ENCODE measurements around the gene S100Z. TPM values are rescaled to one million over a fixed set of nuclear protein-coding genes. Genes with fewer than 3 reads are reported as not detected.
A peak's percentile ranks its signal among the peaks of the same experiment; 100 is the strongest.
"Not testable (repeated sequence)": the region's sequence is repeated elsewhere in the genome, so short reads cannot be mapped to it uniquely, and the experiment has no call there.

S100Z gene
- total RNA-seq (2014; rRNA removed; shearing (Covaris generic)) = 2.0 and 21.2 TPM in 2 replicates

DNA sequence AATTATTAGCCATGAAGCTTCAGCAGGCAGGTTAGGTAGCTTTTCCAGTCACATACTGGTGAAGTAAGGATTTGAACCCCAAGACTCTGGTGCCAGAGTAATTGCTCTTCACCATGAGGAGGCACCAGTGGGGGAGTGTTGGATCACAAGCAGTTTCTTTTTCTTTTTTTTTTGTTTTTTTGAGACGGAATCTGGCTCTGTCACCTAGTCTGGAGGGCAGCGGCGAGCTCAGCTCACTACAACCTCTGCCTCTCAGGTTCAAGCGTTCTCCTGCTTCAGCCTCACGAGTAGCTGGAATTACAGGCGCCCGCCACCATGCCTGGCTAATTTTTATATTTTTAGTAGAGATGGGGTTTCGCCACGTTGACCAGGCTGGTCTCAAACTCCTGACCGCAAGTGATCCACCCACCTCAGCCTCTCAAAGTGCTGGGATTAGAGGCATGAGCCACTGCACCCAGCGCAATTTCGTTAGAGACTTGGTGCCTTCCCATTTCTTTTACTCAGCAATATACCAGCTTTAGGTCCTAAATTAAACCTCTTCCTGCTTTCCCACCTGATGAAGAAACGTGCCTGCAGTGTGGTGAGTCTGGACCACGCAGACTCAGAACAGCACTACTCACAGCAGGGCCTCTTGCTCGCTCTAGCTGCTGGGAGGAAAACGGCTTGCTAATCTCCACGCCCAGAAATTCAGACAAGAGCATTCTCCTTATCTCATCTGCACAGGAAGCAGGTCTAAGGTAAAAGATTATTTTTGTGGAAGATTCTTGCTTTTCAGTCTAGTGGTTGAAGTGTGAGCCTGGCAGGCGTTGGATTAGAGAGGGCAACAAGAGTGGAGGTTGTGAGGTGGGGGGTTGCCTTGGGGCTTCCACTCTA is at the start of gene S100Z:
Gene S100Z, plus strand, starts transcription at position 596 of the 873 bp plus-strand sequence. CDS start 25,346 bp downstream, outside the sequence.
- in situ Hi-C loops (cut with HindIII; ENCODE audit: low sequenced_read_pairs) = no loop called here

DNA sequence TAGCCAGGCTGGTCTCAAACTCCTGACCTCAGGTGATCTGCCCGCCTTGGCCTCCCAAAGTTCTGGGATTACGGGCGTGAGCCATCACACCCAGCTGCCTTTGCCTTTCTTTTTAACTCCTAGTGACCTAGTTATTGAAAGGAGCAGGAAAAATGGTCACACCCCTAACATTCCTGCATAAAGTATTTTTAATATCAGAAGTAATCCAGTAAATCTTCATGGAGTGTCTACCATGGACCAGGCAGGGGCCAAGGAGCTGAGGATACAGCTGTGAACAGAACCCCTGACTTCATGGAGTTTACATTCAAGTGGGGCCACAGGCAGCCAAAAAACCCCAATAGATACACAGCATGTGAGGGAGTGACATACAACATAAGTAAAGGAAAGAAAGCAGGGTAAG is 49.2 kb upstream of the S100Z start:
- no peak for DNase-seq (ENCODE audit: low spot score)
- in situ Hi-C loops (cut with HindIII; ENCODE audit: low sequenced_read_pairs) = no loop called here

More for the DNA sequence above, at the start of gene S100Z:
- no peak for DNase-seq (ENCODE audit: low spot score)

DNA sequence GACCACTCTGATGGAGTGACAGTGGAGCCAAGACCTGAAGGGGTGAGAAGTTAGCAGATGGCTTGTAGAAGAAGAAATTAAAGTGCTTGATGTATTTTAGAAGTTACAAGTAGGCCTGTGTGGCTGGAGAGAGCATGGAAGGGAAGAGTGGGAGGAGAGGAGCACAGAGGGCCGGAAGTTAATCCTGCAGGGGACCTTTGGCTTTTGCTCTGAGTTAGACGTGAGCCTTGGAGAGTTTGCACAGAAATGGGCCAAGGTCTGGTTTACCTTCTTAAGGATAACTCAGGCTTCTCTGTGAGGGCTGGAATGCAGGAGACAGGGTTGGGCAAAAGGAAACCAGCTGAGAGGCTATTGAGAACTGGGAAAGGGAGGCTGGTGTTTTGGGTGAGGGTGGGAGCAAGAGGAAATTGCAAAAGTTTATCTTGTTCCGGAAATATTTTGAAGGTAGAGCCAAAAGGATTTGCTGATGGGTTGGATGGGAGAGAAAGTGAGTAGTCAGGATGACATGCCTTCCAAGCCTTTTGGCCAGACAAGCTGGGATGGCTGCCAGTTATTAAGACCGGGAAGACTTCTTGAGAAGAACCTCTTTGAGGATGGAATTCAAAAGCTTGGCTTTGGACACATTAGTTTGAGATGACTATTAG is 48.5 kb upstream of the S100Z start:
- DNase-seq (ENCODE audit: low spot score) = no peak

DNA sequence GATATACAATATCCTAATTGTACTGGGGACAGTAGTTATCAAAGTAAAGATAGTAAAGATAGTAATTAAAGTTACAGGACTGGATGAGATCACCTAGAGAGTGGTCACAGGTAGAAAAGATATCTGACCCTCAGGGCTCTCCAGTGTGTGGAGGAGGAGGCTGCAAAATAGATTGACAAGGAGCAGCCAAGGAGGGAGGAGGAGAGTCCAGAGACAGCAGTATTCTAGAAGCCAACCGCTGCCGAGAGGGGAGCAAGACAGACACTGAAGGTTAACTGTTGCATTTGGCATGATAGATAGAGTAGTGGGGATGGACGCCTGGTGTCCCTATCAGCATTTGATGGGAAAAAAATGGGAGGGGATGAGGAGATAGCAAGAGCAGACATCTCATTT is 48.0 kb upstream of the S100Z start:
- no peak for DNase-seq (ENCODE audit: low spot score)
- in situ Hi-C loops (cut with HindIII; ENCODE audit: low sequenced_read_pairs) = no loop called here

More for the DNA sequence above, 48.5 kb upstream of the S100Z start:
- in situ Hi-C loops (cut with HindIII; ENCODE audit: low sequenced_read_pairs) = no loop called here

DNA sequence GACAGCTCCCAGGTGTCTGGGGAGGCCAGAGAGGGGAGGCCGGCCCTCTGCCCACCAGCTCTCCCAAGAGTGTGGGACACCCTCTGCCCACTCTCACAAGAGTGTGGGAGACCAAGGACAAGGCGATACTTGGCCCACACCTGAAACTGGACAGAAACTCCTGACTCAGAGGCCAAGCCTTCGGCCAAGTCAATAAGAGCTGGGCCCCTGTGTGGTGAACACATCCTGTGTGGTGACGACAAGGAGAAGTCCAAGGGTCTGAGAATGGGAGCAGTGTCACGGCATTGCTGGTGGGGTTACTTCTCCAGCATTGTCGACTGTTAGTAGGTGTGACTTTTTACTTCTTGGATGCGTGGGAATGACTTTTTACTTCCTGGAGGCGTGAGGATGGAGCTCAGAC is 45.5 kb upstream of the S100Z start:
- in situ Hi-C loops (cut with HindIII; ENCODE audit: low sequenced_read_pairs) = no loop called here
- DNase-seq (ENCODE audit: low spot score) = no peak

DNA sequence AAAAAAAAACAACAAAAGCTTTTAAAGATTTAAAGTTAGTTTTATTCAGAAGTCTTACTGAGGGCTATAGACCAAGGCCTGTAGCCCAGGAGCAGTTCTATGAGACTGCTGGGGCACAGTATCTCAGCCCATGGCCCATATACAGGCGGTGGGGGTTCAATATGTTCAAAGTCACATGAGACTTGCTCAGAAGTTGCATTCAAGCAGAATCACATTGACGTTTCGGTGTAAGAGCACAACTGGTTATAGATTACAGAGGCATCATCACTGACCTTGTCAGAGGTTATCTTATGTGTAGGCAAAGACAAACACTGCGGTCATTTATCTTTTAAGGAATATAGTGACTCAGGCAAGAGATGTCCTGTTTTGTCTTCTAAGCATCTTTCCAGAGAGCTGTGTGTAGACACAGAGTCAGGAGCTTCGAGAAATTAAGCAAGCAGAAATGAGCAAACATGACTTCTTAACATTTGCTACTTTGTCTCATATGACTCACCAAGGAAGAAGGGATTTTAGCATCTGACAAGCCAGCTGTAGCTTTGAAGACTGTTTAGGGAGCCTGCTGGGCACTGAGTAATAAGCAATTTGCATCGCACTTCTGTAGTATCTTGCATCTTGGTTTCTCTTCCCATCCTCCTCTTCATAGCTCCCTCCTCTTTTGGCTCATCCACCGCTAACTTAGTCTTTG is 43.9 kb upstream of the S100Z start:
- in situ Hi-C loops (cut with HindIII; ENCODE audit: low sequenced_read_pairs) = no loop called here
- no peak for DNase-seq (ENCODE audit: low spot score)

DNA sequence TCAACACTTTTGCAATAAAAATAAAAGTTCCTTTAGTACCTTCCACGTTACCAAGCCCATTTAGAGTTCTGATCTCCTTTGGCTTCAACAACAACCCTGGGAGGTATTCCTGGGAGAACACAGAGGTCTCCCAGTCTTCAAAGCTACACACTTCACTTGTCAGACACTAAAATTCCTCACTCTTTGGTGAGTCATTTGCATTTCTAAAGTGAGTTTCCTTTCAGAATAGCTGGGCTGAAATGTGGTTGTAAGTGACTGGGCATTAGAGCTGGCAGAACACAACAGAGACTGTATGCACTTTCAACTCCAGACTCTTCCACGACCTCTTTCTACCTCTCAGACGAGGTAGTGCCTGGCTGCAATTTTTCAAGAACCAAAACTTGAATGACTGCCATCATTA is 42.5 kb upstream of the S100Z start:
- in situ Hi-C loops (cut with HindIII; ENCODE audit: low sequenced_read_pairs) = no loop called here
- DNase-seq (ENCODE audit: low spot score) = no peak

DNA sequence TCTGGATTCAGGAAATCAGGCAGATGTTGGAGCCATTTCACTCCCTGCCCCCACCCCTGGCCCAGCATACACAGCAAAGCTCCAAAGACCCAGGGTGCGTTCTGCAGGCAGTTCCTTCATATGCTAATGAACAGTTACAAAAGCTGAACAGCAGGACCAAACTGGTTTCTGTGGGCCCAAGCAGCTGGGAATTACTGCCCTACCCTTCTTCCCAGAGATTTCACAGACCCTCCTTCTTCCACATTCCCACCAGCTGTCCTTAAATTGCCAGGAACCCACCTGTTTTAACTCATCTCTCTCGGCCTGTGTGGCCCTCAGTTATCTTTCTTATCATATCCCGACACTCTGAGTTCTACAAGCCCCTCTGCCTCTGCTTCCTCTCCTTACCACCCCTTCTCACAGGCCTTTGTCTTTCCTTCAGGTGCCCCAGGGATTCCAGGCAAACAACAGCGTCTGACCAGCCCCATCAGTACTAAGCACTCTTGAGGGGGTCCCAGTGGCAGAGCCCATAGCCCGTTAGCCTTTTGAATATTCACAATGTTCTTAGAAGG is 41.6 kb upstream of the S100Z start:
- no peak for DNase-seq (ENCODE audit: low spot score)

DNA sequence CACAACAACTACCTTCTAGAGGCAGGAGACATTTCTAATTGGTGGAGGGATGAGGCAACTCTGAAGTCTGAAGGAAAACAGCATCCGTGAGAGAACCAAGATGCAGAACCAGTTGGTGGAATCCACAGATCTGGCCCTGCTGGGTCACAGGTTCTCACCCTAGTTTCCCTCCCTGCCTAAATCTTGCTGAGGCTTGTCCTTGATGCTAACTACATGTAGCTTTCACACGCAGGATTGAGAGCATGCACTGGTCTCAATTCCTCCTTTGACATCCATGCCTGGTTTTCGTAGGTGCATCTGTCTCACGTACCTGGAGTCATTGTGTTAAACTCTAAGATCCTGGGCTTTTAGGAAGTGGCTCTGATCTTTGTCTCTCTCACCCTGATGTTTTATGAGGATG is 40.7 kb upstream of the S100Z start:
- DNase-seq (ENCODE audit: low spot score) = no peak
- in situ Hi-C loops (cut with HindIII; ENCODE audit: low sequenced_read_pairs) = no loop called here

More for the DNA sequence above, 41.6 kb upstream of the S100Z start:
- in situ Hi-C loops (cut with HindIII; ENCODE audit: low sequenced_read_pairs) = no loop called here

DNA sequence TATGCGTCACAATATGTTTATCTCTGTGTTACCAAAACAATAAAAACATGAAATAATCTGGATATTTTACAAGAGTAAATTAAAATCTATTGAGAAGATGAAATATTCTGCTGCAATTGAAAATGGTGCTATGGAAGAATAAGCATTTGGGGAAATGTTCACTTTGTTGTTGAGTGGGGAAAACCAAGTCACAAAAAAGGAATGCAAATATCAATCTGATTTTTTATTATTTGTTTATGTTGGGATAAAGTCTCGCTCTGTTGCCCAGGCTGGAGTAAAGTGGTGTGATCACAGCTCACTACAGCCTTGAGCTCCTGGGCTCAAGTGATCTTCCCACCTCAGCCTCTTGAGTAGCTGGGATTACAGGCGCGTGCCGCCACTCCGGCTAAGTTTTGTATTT is 39.6 kb upstream of the S100Z start:
- no peak for DNase-seq (ENCODE audit: low spot score)
- in situ Hi-C loops (cut with HindIII; ENCODE audit: low sequenced_read_pairs) = no loop called here

DNA sequence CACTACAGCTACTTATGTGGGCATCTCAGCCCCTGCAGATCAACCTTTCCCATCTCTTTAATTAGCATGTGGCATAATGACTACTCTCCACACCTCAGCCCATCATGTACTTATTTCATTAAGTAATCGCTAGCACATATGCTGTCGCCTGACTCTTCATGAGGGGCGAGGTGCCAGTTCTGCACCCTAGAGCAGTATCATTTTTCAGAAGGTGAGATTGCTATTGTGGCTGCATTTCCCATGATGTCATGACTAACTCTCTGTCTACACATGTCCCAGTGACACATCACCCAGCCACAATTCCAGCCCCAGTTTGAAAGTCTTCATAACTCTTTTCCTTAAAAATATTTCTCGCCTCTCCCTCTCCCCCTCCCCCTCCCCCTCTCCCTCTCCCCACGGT is 38.6 kb upstream of the S100Z start:
- DNase-seq (ENCODE audit: low spot score) = no peak
- in situ Hi-C loops (cut with HindIII; ENCODE audit: low sequenced_read_pairs) = no loop called here

DNA sequence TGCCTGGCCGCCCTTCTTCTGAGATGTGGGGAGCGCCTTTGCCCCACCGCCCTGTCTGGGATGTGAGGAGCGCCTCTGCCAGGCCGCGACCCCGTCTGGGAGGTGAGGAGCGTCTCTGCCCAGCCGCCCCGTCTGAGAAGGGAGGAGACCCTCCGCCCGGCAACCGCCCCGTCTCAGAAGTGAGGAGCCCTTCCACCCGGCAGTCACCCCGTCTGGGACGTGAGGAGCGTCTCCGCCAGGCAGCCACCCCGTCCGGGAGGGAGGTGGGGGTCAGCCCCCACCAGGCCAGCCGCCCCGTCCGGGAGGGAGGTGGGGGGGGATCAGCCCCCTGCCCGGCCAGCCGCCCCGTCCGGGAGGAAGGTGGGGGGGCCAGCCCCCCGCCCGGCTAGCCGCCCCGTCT is 37.6 kb upstream of the S100Z start:
- DNase-seq (ENCODE audit: low spot score); in situ Hi-C loops (cut with HindIII; ENCODE audit: low sequenced_read_pairs): not testable (repeated sequence)

DNA sequence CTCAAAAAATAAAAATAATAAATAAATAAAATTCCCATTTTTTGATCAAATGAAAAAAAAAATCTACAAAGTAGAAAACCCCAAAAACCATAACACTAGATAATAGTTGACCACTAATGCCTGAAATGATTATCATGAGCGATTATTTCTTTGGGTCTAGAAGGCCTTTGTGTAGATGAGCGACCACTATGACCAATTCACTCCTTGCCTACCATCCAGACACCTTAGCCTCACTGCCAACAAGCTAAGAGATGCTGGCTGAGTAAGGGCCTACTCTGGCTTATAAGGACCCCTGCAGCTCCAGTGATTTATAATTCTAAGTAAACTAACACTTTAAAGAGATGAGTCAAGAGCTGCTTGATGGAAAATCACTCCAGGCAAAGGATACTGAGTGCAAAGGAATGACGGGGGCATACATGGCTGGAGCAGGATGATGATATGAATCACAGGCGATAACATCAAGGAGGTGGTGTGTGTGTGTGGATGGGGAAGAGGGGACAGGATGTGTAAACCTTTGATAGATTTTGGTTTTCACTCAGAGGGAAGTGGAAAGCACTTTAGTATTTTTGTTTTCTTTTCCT is 35.7 kb upstream of the S100Z start:
- in situ Hi-C loops (cut with HindIII; ENCODE audit: low sequenced_read_pairs) = no loop called here
- no peak for DNase-seq (ENCODE audit: low spot score)

DNA sequence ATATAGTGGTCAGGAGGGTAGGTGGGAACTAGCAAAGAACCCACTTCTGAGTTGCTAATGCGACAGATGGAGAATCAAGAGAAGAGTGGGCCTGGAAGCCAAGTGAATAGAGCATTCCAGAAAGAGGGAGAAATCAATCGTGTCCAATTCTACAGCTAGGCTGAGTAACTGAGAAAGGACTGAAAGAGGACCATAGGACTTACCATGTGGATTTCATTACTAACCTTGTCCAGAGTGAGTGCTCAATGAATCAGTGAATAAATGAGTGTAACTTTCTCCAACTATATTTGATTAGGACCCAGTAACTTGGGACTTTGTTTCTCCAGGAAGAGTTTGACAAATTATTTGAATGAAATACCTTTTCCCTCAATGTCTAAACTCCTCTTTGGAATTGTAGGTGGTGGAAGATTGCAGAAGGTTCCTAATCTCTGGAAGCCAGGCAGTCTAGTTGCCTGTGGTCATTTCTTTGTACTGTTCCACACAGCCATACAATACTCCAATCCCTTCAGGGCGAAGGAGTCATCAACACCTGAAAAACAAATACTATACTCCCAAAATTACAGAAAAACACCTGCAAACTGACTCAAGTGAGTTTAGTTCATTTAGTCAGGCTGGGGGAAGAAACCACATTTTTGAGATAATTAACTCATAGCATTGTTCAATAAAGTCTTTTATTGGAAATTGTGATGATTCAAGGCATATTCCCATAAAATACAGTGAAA is 33.5 kb upstream of the S100Z start:
- DNase-seq (ENCODE audit: low spot score) = no peak
- in situ Hi-C loops (cut with HindIII; ENCODE audit: low sequenced_read_pairs) = no loop called here

DNA sequence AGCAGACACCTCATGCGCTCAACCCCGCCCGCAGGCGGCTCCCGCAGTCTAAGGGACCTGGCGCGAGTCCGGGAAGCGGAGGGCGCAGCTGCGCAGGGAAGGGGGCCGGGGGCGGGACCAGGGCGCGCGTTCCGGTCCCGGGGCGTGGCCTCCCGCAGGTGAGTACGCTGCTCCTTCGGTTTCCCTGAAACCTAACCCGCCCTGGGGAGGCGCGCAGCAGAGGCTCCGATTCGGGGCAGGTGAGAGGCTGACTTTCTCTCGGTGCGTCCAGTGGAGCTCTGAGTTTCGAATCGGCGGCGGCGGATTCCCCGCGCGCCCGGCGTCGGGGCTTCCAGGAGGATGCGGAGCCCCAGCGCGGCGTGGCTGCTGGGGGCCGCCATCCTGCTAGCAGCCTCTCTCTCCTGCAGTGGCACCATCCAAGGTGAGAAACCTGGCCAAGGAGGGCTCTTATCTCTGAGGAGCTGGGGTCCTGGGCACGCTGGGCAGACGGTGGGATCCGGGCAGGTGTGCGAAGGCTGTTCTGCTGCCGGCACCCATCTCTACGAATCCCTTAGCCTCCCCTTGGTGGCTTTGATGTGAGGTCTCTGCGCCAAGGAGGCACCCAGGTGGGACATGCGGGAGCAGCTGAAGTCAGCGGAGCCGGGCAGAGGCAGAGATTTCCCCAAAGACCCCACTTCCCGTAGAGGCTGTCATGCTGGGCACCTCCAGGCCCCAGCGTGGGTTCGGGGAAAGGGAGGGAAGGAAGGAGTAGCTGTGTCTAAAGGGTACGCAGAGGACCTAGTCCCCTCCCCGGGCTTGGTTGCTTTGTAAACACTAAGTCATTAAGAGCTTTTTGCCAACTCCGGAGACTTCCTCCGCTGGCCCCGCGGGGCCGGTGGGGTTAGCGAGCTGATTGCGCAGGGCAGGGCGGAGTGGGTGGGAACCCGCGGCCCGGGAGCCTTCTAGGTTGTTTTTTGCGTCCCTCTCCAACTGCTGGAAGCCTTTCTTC is 30.7 kb upstream of the S100Z start, which contains the start of gene F2RL1:
Gene F2RL1, plus strand, starts transcription at position 187 of the 988 bp plus-strand sequence. Its CDS starts 153 bp downstream, at position 340.
- in situ Hi-C loops (cut with HindIII; ENCODE audit: low sequenced_read_pairs) = no loop called here
- DNase-seq (ENCODE audit: low spot score) = peak; percentile 30

DNA sequence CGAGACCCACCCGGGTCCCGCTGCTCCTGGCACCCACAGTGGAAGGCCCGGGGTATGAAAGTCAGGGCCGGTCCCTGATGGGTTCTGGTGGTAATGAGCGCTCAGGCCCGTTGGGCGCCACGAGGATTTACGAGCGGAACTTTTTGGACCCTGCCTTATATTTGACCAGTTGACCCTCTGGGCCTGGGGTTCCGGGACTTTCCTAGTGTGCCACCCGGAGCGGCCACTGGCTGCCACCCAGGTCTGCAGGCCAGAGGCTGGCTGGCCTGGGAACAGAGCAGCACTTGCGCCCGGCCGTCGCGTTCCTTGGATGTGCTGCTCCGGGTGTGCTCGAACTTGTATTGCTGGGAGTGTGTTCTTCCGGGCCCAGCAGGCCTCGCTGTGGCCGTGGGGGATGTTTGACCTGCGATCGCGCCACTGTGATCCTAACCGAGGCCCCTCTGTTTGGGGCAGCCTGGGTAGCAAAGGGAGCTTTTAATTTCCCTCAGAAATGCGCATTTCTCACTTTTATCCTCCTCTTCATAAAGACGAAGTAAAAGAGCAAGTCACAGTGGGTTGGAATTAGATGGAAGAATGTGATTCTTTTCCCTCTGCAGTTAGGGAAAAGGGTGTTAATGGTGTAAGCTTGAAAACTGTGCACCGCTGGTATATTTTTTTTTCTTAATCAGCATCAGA is 29.8 kb upstream of the S100Z start:
- in situ Hi-C loops (cut with HindIII; ENCODE audit: low sequenced_read_pairs) = no loop called here
- DNase-seq (ENCODE audit: low spot score) = no peak

DNA sequence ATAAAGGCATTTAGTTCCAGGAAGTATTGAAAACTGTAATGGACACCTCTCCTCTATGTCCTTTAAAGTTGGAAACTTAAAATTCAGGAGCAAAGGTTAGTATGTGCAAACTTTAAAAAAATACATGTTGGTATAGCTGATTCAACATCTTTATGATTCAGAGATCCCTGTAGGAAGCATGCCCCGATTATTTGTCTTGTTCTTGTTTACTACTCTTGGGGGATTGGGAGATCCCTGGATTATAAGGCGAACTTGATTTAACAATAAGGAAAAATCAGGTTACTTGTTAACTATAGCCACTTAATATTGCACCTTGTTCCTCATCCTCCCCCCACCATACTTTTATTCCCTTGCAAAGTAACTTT is 29.3 kb upstream of the S100Z start:
- in situ Hi-C loops (cut with HindIII; ENCODE audit: low sequenced_read_pairs) = no loop called here
- DNase-seq (ENCODE audit: low spot score) = no peak
